ENCODE measurements around the gene LAMA2. TPM values are rescaled to one million over a fixed set of nuclear protein-coding genes. Genes with fewer than 3 reads are reported as not detected.

The LAMA2 gene
- total and polyA plus RNA-seq, 2 of the 8 experiments (the other 6 are each of a cell fraction or from before 2014, with no cell fraction given) = 1.3 to 3.8 TPM

- H3K4me1 ChIP-seq (replicated peaks in 1 of 4; ENCODE audit: control insufficient read depth in 3 of 4, insufficient read depth in 4 of 4, low read length in 3 of 4) = no peaks in the 10 kb centered on the region
- H3K4me3 ChIP-seq (ENCODE audit: extremely low read depth in 1 of 4, insufficient read depth in 2 of 4, low read depth in 3 of 4, low read length in 4 of 4) = no peak overlapping the region
- H2BK120ac ChIP-seq (replicated peaks; ENCODE audit: low read depth, low read length) = no peak overlapping the region
- DNase-seq (ENCODE audit: low read depth in 1 of 2, low spot score in 2 of 2) (no peak), FAIRE-seq (no peak)
- no peak overlapping the region for H3K18ac ChIP-seq (ENCODE audit: extremely low read depth, low read length)
- H2AK5ac ChIP-seq (ENCODE audit: low read depth, low read length) = no peak overlapping the region
- no peaks in the 10 kb centered on the region for H3K9me3 ChIP-seq (ENCODE audit: insufficient read depth in 2 of 2, low read depth in 1 of 2, low read length in 1 of 2)
- H3K56ac ChIP-seq (replicated peaks; ENCODE audit: insufficient read length, low read depth, low read length) = no peak overlapping the region
- no peak overlapping the region for H3K9ac ChIP-seq (replicated peaks in 1 of 4; ENCODE audit: extremely low read depth in 1 of 4, low read depth in 3 of 4, low read length in 3 of 4)
- no peaks in the 10 kb centered on the region for H3K23me2 ChIP-seq (ENCODE audit: low read depth, low read length)
- H4K8ac ChIP-seq (ENCODE audit: extremely low read depth, insufficient read depth, low read length) = no peak overlapping the region
- ChIA-PET CTCF (ENCODE audit: partially characterized antibody) (interaction anchor here (0.9 to 1.2 kb wide), 2 partner anchors 27 to 28 kb away, joined by 3 read pairs; no protein-coding TSS in a partner anchor), POLR2A (ENCODE audit: partially characterized antibody) (no interaction called here)
- H2BK12ac ChIP-seq (ENCODE audit: low read depth, low read length) = no peak overlapping the region
- no peak overlapping the region for H4K5ac ChIP-seq (ENCODE audit: insufficient read length, low read depth, low read length)
- H2BK5ac ChIP-seq (ENCODE audit: low read depth, low read length) = no peak overlapping the region
- H3K36me3 ChIP-seq (ENCODE audit: control insufficient read depth in 2 of 4, insufficient read depth in 4 of 4, low read length in 3 of 4) = no peaks in the 10 kb centered on the region
- H2AFZ ChIP-seq (ENCODE audit: low read length) = no peak overlapping the region
- H3K4me2 ChIP-seq (ENCODE audit: insufficient read depth in 1 of 2, low read depth in 2 of 2, low read length in 2 of 2) = no peak overlapping the region
- 95% methylated on average over 4 of the region's 4 CpGs; no CpG with 5 or more reads in 1 of the 2 experiments for WGBS, 2 experiments (ENCODE audit: extremely low coverage in 1 of 2, insufficient coverage in 1 of 2, insufficient read length in 1 of 2, insufficient replicate concordance in 2 of 2, low coverage in 1 of 2, low lambda C conversion rate in 2 of 2, missing lambda C conversion rate in 1 of 2)
- no peak overlapping the region for H2BK20ac ChIP-seq (ENCODE audit: low read length)
- H3K79me1 ChIP-seq (ENCODE audit: low read depth, low read length) = no peaks in the 10 kb centered on the region
- H3K79me2 ChIP-seq (ENCODE audit: control insufficient read depth in 1 of 2, insufficient read depth in 2 of 2, low read length in 2 of 2) = no peaks in the 10 kb centered on the region
- no peaks in the 10 kb centered on the region for H3K27me3 ChIP-seq (replicated peaks in 1 of 4; ENCODE audit: control insufficient read depth in 3 of 4, extremely low read depth in 1 of 4, insufficient read depth in 3 of 4, low read length in 3 of 4)
- H4K20me1 ChIP-seq (replicated peaks in 1 of 2; ENCODE audit: control insufficient read depth in 1 of 2, insufficient read depth in 2 of 2, low read length in 2 of 2) = no peaks in the 10 kb centered on the region
- H3K23ac ChIP-seq (ENCODE audit: insufficient read length) = no peak overlapping the region
- no peak overlapping the region for H2BK15ac ChIP-seq (ENCODE audit: low read length)
- no peak overlapping the region for H3K27ac ChIP-seq (ENCODE audit: low read depth, low read length)
- no peak overlapping the region for H3K4ac ChIP-seq (replicated peaks; ENCODE audit: insufficient read length, low read depth, low read length)
- H4K91ac ChIP-seq (replicated peaks; ENCODE audit: insufficient read length, low read length) = no peak overlapping the region
- H3K14ac ChIP-seq (ENCODE audit: insufficient read length) = no peak overlapping the region
- no peak for TF ChIP-seq E2F6 (IDR thresholded peaks at IDR 0.05)
- no peak for TF ChIP-seq RAD21 (IDR thresholded peaks at IDR 0.05 in 1 of 2, conservative IDR thresholded peaks at IDR 0.05 in 1 of 2; ENCODE audit: low read depth in 2 of 2, low read length in 2 of 2)
- TF ChIP-seq KDM1A (IDR thresholded peaks at IDR 0.05; ENCODE audit: borderline replicate concordance, low read length) = no peak
- TF ChIP-seq GTF2F1 (IDR thresholded peaks at IDR 0.05; ENCODE audit: borderline replicate concordance, low read depth, low read length) = no peak
These were observed 515.8 kb downstream of the LAMA2 start for GRCh38 chr6:129398764-129399163.
